ENCODE data around the gene SPINK5. TPM values are rescaled to one million over a fixed set of nuclear protein-coding genes. Genes with fewer than 3 reads are reported as not detected.

SPINK5 gene
- total RNA-seq, 1 experiment from 2014 or later, result 6.0 TPM

- Histone ChIP-seq H3K27ac (ENCODE audit: insufficient read length, low read depth, low read length) (no peak overlapping the region), H2BK120ac (ENCODE audit: low read depth, low read length, poor library complexity, severe bottlenecking) (no peak overlapping the region), H2BK15ac (ENCODE audit: low read depth, low read length) (no peak overlapping the region), H2BK20ac (ENCODE audit: low read depth, low read length, poor library complexity, severe bottlenecking) (no peak overlapping the region), H3K23me2 (ENCODE audit: insufficient read length, low read depth, low read length, poor library complexity, severe bottlenecking) (no peaks in the 10 kb centered on the region), H3K18ac (ENCODE audit: insufficient read length, low read depth, low read length) (no peak overlapping the region), H2AFZ (ENCODE audit: low read length) (no peak overlapping the region), H3K4ac (ENCODE audit: low read depth, low read length) (no peak overlapping the region), H3K9me3 (ENCODE audit: control insufficient read depth, low read depth, low read length) (no peaks in the 10 kb centered on the region), H3K23ac (ENCODE audit: insufficient read length, low read depth, low read length) (no peak overlapping the region), H3T11ph (ENCODE audit: low read length) (no peak overlapping the region), H4K5ac (ENCODE audit: insufficient read length, low read depth, low read length) (no peak overlapping the region), H3K4me2 (ENCODE audit: insufficient read depth, insufficient read length, low read length) (no peak overlapping the region), H3K14ac (ENCODE audit: insufficient read depth, low read length) (no peak overlapping the region), H2BK12ac (ENCODE audit: insufficient read length, low read depth, low read length) (no peak overlapping the region), H3K56ac (ENCODE audit: insufficient read length, low read depth, low read length) (no peak overlapping the region), H4K8ac (replicated peaks; ENCODE audit: insufficient read length, low read depth, low read length) (no peak overlapping the region), H3K4me1 (ENCODE audit: insufficient read depth, low read length) (no peaks in the 10 kb centered on the region), H3K27me3 (ENCODE audit: insufficient read depth, low read length) (no peaks in the 10 kb centered on the region), H3K79me1 (ENCODE audit: insufficient read depth, low read depth, low read length, poor library complexity, severe bottlenecking) (no peaks in the 10 kb centered on the region), H4K91ac (ENCODE audit: insufficient read length, low read depth, low read length) (no peak overlapping the region), H2AK5ac (ENCODE audit: insufficient read length, low read length) (no peak overlapping the region), H3K9ac (ENCODE audit: extremely low read depth, insufficient read length, low read length) (no peak overlapping the region), H4K20me1 (ENCODE audit: control insufficient read depth, insufficient read depth, insufficient read length) (no peaks in the 10 kb centered on the region), H3K79me2 (ENCODE audit: insufficient read depth, low read length) (no peaks in the 10 kb centered on the region), H2BK5ac (ENCODE audit: insufficient read length, low read length) (no peak overlapping the region)
- Mint-ChIP-seq H3K9me3 (no peaks in the 10 kb centered on the region), H3K4me1 (no peaks in the 10 kb centered on the region), H3K27ac (no peak overlapping the region), H3K4me3 (no peak overlapping the region), H3K27me3 (ENCODE audit: low read depth) (no peaks in the 10 kb centered on the region), H3K36me3 (ENCODE audit: insufficient read depth in 1 of 3, low read depth in 3 of 3) (no peaks in the 10 kb centered on the region)
- DNase-seq, result no peak
- TF ChIP-seq CTCF (conservative IDR thresholded peaks at IDR 0.05), result no peak
These were observed 82.1 kb downstream of the SPINK5 start for GRCh38 chr5:148145916-148146315.

Data from H9 (cell line).